ENCODE data around the gene TTC33. TPM values are rescaled to one million over a fixed set of nuclear protein-coding genes. Genes with fewer than 3 reads are reported as not detected.

Gene TTC33
- total RNA-seq, 1 donor from 2014 or later = 24.6 TPM

GRCh38 chr5:40507095-40507494 is 248.7 kb downstream of the TTC33 start:
- H3K9me3 Mint-ChIP-seq = peaks cover 6% of the 10 kb centered on the region
- no peak overlapping the region for H3K4me3 Mint-ChIP-seq
- no peaks in the 10 kb centered on the region for H3K27me3 Mint-ChIP-seq (ENCODE audit: insufficient read depth)
- H3K36me3 Mint-ChIP-seq (ENCODE audit: low read depth) = no peaks in the 10 kb centered on the region
- DNase-seq (ENCODE audit: low spot score) = no peak
- intact Hi-C loops (cut with micrococcal nuclease) = loop anchor here (1.0 kb wide), 1 partner anchor 181 kb away; no protein-coding TSS in a partner anchor
- peaks cover 13% of the 10 kb centered on the region for H3K4me1 Mint-ChIP-seq (ENCODE audit: low read depth)
- no peak overlapping the region for H3K27ac Mint-ChIP-seq

- H3K36me3 Mint-ChIP-seq (ENCODE audit: low read depth) = no peaks in the 10 kb centered on the region
- no peak overlapping the region for H3K4me3 Mint-ChIP-seq
- DNase-seq (ENCODE audit: low spot score) = no peak
- H3K27ac Mint-ChIP-seq = no peak overlapping the region
- peaks cover 6% of the 10 kb centered on the region for H3K9me3 Mint-ChIP-seq
- no peaks in the 10 kb centered on the region for H3K27me3 Mint-ChIP-seq (ENCODE audit: insufficient read depth)
- intact Hi-C loops (cut with micrococcal nuclease) = no loop called here
- H3K4me1 Mint-ChIP-seq (ENCODE audit: low read depth) = peaks cover 13% of the 10 kb centered on the region
Observed at GRCh38 chr5:40505031-40505430, 250.7 kb downstream of the TTC33 start.

- H3K27me3 Mint-ChIP-seq (ENCODE audit: insufficient read depth) = no peaks in the 10 kb centered on the region
- H3K36me3 Mint-ChIP-seq (ENCODE audit: low read depth) = no peaks in the 10 kb centered on the region
- no peak for DNase-seq (ENCODE audit: low spot score)
- no peak overlapping the region for H3K4me3 Mint-ChIP-seq
- intact Hi-C loops (cut with micrococcal nuclease) = no loop called here
- H3K4me1 Mint-ChIP-seq (ENCODE audit: low read depth) = peaks cover 13% of the 10 kb centered on the region
- no peaks in the 10 kb centered on the region for H3K9me3 Mint-ChIP-seq
- no peak overlapping the region for H3K27ac Mint-ChIP-seq
Observed at GRCh38 chr5:40503439-40503838, 252.3 kb downstream of the TTC33 start.

- H3K36me3 Mint-ChIP-seq (ENCODE audit: low read depth) = no peaks in the 10 kb centered on the region
- no peaks in the 10 kb centered on the region for H3K27me3 Mint-ChIP-seq (ENCODE audit: insufficient read depth)
- H3K4me1 Mint-ChIP-seq (ENCODE audit: low read depth) = peaks cover 14% of the 10 kb centered on the region
- intact Hi-C loops (cut with micrococcal nuclease) = no loop called here
- no peak overlapping the region for H3K27ac Mint-ChIP-seq
- H3K9me3 Mint-ChIP-seq = no peaks in the 10 kb centered on the region
- no peak overlapping the region for H3K4me3 Mint-ChIP-seq
- no peak for DNase-seq (ENCODE audit: low spot score)
Observed at GRCh38 chr5:40502736-40503135, 253.0 kb downstream of the TTC33 start.

- H3K27me3 Mint-ChIP-seq (ENCODE audit: insufficient read depth) = no peaks in the 10 kb centered on the region
- intact Hi-C loops (cut with micrococcal nuclease) = no loop called here
- no peak for DNase-seq (ENCODE audit: low spot score)
- H3K27ac Mint-ChIP-seq = no peak overlapping the region
- H3K9me3 Mint-ChIP-seq = no peaks in the 10 kb centered on the region
- H3K4me3 Mint-ChIP-seq = no peak overlapping the region
- peaks cover 16% of the 10 kb centered on the region for H3K4me1 Mint-ChIP-seq (ENCODE audit: low read depth)
- no peaks in the 10 kb centered on the region for H3K36me3 Mint-ChIP-seq (ENCODE audit: low read depth)
Observed at GRCh38 chr5:40501711-40502444, 253.9 kb downstream of the TTC33 start.

GRCh38 chr5:40499518-40500273 is 256.1 kb downstream of the TTC33 start:
- no peak for DNase-seq (ENCODE audit: low spot score)
- no peak overlapping the region for H3K27ac Mint-ChIP-seq
- no peak overlapping the region for H3K4me3 Mint-ChIP-seq
- peaks cover 7% of the 10 kb centered on the region for H3K9me3 Mint-ChIP-seq
- intact Hi-C loops (cut with micrococcal nuclease) = loop anchor here (10.0 kb wide), 1 partner anchor 1325 kb away; no protein-coding TSS in a partner anchor
- no peaks in the 10 kb centered on the region for H3K27me3 Mint-ChIP-seq (ENCODE audit: insufficient read depth)
- peaks cover 5% of the 10 kb centered on the region for H3K36me3 Mint-ChIP-seq (ENCODE audit: low read depth)
- H3K4me1 Mint-ChIP-seq (ENCODE audit: low read depth) = peaks cover 23% of the 10 kb centered on the region

- peaks cover 10% of the 10 kb centered on the region for H3K9me3 Mint-ChIP-seq
- peaks cover 7% of the 10 kb centered on the region for H3K36me3 Mint-ChIP-seq (ENCODE audit: low read depth)
- DNase-seq (ENCODE audit: low spot score) = no peak
- peaks cover 27% of the 10 kb centered on the region for H3K4me1 Mint-ChIP-seq (ENCODE audit: low read depth)
- no peak overlapping the region for H3K27ac Mint-ChIP-seq
- H3K4me3 Mint-ChIP-seq = no peak overlapping the region
- intact Hi-C loops (cut with micrococcal nuclease) = loop anchor here (10.0 kb wide), 1 partner anchor 1324 kb away; no protein-coding TSS in a partner anchor
- H3K27me3 Mint-ChIP-seq (ENCODE audit: insufficient read depth) = no peaks in the 10 kb centered on the region
Observed at GRCh38 chr5:40499007-40499406, 256.8 kb downstream of the TTC33 start.

- Mint-ChIP-seq H3K9me3 (peaks cover 18% of the 10 kb centered on the region), H3K27ac (no peak overlapping the region), H3K4me1 (ENCODE audit: low read depth) (peaks cover 23% of the 10 kb centered on the region), H3K27me3 (ENCODE audit: insufficient read depth) (no peaks in the 10 kb centered on the region), H3K4me3 (no peak overlapping the region), H3K36me3 (ENCODE audit: low read depth) (peaks cover 10% of the 10 kb centered on the region)
- intact Hi-C loops (cut with micrococcal nuclease) = loop anchor here (10.0 kb wide), 1 partner anchor 1323 kb away; no protein-coding TSS in a partner anchor
- no peak for DNase-seq (ENCODE audit: low spot score)
Observed at GRCh38 chr5:40497573-40497972, 258.2 kb downstream of the TTC33 start.

- H3K27ac Mint-ChIP-seq = no peak overlapping the region
- peaks cover 42% of the 10 kb centered on the region for H3K4me1 Mint-ChIP-seq (ENCODE audit: low read depth)
- peaks cover 10% of the 10 kb centered on the region for H3K36me3 Mint-ChIP-seq (ENCODE audit: low read depth)
- H3K27me3 Mint-ChIP-seq (ENCODE audit: insufficient read depth) = no peaks in the 10 kb centered on the region
- H3K4me3 Mint-ChIP-seq = no peak overlapping the region
- DNase-seq (ENCODE audit: low spot score) = no peak
- intact Hi-C loops (cut with micrococcal nuclease) = loop anchor here (10.0 kb wide), 1 partner anchor 1320 kb away; no protein-coding TSS in a partner anchor
- peaks cover 18% of the 10 kb centered on the region for H3K9me3 Mint-ChIP-seq
Observed at GRCh38 chr5:40495237-40495635, 260.5 kb downstream of the TTC33 start.

- Mint-ChIP-seq H3K4me1 (ENCODE audit: low read depth) (peaks cover 44% of the 10 kb centered on the region), H3K27me3 (ENCODE audit: insufficient read depth) (no peaks in the 10 kb centered on the region), H3K4me3 (no peak overlapping the region), H3K36me3 (ENCODE audit: low read depth) (peaks cover 10% of the 10 kb centered on the region), H3K27ac (no peak overlapping the region), H3K9me3 (peaks cover 18% of the 10 kb centered on the region)
- no peak for DNase-seq (ENCODE audit: low spot score)
- intact Hi-C loops (cut with micrococcal nuclease) = loop anchor here (5.0 to 10.0 kb wide), 2 partner anchors 322 to 1320 kb away; no protein-coding TSS in a partner anchor
Observed at GRCh38 chr5:40494631-40495236, 261.0 kb downstream of the TTC33 start.

GRCh38 chr5:40492056-40492455 is 263.7 kb downstream of the TTC33 start:
- Mint-ChIP-seq H3K27me3 (ENCODE audit: insufficient read depth) (no peaks in the 10 kb centered on the region), H3K4me1 (ENCODE audit: low read depth) (peaks cover 64% of the 10 kb centered on the region), H3K4me3 (no peak overlapping the region), H3K9me3 (peaks cover 18% of the 10 kb centered on the region), H3K27ac (no peak overlapping the region), H3K36me3 (ENCODE audit: low read depth) (peaks cover 10% of the 10 kb centered on the region)
- no peak for DNase-seq (ENCODE audit: low spot score)
- intact Hi-C loops (cut with micrococcal nuclease) = loop anchor here (5.0 to 10.0 kb wide), 2 partner anchors 320 to 1317 kb away; no protein-coding TSS in a partner anchor

- H3K36me3 Mint-ChIP-seq (ENCODE audit: low read depth) = peaks cover 10% of the 10 kb centered on the region
- H3K9me3 Mint-ChIP-seq = peaks cover 18% of the 10 kb centered on the region
- no peaks in the 10 kb centered on the region for H3K27me3 Mint-ChIP-seq (ENCODE audit: insufficient read depth)
- H3K4me3 Mint-ChIP-seq = no peak overlapping the region
- no peak for DNase-seq (ENCODE audit: low spot score)
- peaks cover 68% of the 10 kb centered on the region for H3K4me1 Mint-ChIP-seq (ENCODE audit: low read depth)
- no peak overlapping the region for H3K27ac Mint-ChIP-seq
- intact Hi-C loops (cut with micrococcal nuclease) = loop anchor here (2.0 to 10.0 kb wide), 3 partner anchors 245 to 1317 kb away; no protein-coding TSS in a partner anchor
Observed at GRCh38 chr5:40491644-40492043, 264.1 kb downstream of the TTC33 start.

Data from activated T-helper 1 cell treated with anti-CD3 and anti-CD28 coated beads, Interleukin-12 subunit alpha, Interleukin-12 subunit beta, Interleukin-2, Interleukin-4 antibody, amounts not matched to agents 30 ng/mL and 10 ng/mL and 1 ng/mL, durations not matched to agents 14 hours and 24 hours and 36 hours (primary cell).